Stimulated activated CD4-positive, alpha-beta T cell treated with anti-CD3 and anti-CD28 coated beads, TNF-alpha, amount 100 ng/mL, for 24 hours (primary cell): Measurements from ENCODE around the gene FAT2.
"Not testable (repeated sequence)": the region's sequence is repeated elsewhere in the genome, so short reads cannot be mapped to it uniquely, and the experiment has no call there.

ENCODE experiments used
- DNase-seq, 3 experiments: peaks; one replicate each; pipeline ENCODE4 v3.0.0-alpha.2; 2020; ENCODE audit warnings: low read depth in 3 of 3

FAT2 gene

DNA sequence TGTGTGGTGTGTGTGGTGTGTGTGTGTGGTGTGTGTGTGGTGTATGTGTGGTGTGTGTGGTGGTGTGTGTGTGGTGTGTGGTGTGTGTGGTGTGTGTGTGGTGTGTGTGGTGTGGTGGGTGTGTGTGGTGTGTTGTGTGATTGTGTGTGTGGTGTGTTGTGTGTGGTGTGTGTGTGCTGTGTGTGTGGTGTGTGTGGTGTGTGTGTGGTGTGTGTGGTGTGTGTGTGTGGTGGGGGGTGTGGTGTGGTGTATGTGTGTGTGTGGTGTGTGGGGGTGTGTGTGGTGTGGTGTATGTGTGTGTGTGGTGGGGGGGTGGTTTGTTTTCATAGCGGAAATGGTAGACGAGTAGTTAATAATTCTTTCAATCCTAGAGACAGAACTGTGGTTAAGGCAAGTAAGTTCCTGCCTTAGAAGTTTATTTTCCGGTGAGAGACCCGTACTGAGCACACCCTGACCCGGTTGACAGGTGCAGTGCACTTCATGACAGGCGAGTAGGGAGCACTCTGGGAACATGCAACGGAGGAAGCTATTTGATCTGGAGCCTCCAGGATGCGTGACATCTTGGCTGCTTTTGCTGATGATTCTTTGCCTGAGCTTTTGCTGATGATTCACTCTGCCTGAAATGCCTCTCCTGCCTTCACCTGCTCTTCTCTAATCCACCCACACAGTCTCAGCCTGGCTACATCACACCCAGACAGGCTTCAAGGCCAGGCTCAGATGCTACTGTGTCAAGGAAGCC is 21.7 kb upstream of the FAT2 start:
- peak; percentile 21 to 50 (median 36) for DNase-seq

DNA sequence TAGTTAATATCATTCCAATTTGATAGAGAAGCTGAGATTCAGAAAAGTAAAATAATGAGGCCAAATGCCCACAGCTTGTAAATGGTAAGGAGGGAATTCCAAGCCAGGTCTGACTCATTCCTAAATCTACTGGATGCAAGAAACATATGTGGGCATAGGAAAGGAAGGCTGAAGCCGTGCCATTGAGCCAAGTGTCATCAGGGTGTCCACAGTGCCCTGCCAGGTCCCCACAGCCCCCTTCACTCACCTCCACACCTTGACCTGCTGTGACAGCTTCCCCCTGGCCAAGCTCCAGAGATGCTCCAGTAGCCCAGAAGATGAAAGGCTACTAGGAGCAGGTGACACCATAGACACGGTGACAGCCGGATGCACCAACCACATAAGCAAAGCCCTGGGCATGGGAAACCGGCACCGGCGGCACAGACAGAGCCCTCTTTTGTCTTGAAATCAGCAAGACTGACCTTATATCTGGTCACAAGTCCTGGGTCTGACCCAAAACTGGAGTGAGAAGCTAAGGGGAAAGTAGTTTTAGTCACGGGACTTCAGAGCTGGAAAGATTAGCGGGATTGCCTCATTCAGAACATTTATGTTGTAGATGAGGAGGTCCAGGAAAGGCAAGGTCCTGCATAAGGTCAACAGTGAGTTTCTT is 20.1 kb upstream of the FAT2 start:
- no peak for DNase-seq

- DNase-seq = no peak
Measured at GRCh38 chr5:151608522-151608921, 17.4 kb upstream of the FAT2 start.

GRCh38 chr5:151607304-151607703 is 16.2 kb upstream of the FAT2 start:
- DNase-seq = no peak

GRCh38 chr5:151605559-151605958 is 14.4 kb upstream of the FAT2 start:
- DNase-seq = no peak

DNA sequence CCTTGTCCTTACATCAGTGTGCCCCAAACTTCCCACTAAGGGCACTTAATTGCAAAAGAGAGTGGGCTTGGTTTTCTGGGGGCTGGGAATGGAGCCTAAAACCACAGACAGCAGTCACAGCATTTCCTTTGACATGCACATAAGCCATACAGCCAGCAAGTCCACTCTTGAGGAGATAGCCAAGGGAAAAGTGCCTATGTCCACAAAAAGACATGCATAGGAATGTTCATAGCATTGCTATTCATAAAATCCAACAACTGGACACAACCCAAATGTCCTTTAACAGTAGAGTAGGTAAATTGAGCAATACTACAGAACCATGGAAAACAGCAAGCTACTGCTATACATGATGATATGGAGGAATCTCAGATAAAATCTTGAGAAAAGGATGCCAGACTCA is 11.7 kb upstream of the FAT2 start:
- DNase-seq = no peak

GRCh38 chr5:151601391-151601790 is 10.3 kb upstream of the FAT2 start:
- DNase-seq = no peak

GRCh38 chr5:151600069-151600665 is 9.0 kb upstream of the FAT2 start:
- no peak for DNase-seq

- no peak for DNase-seq
Measured at GRCh38 chr5:151598984-151599383, 7.9 kb upstream of the FAT2 start.

DNA sequence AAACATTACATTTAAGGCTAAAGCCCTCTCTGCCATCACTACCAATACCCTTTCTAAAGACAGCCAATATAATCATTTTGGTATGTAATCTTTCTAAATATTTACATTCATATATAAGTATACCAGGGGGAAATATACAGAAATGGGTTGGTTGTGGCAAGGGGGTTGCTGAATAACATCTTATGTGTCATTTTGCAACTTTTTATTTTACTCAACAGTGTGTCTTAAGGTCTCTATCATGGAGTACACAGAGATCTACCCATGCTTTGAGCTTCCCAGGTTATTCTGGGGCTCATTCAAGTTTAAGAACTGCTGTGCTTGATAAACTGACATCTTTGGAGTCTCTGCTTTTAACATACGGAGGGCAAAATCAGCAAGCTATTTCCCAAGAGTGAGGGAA is 7.4 kb upstream of the FAT2 start:
- DNase-seq = no peak

GRCh38 chr5:151597749-151598148 is 6.6 kb upstream of the FAT2 start:
- DNase-seq = no peak

- no peak for DNase-seq
Measured at GRCh38 chr5:151596828-151597539, 5.9 kb upstream of the FAT2 start.

- no peak for DNase-seq
Measured at GRCh38 chr5:151595411-151595826, 4.3 kb upstream of the FAT2 start.

DNA sequence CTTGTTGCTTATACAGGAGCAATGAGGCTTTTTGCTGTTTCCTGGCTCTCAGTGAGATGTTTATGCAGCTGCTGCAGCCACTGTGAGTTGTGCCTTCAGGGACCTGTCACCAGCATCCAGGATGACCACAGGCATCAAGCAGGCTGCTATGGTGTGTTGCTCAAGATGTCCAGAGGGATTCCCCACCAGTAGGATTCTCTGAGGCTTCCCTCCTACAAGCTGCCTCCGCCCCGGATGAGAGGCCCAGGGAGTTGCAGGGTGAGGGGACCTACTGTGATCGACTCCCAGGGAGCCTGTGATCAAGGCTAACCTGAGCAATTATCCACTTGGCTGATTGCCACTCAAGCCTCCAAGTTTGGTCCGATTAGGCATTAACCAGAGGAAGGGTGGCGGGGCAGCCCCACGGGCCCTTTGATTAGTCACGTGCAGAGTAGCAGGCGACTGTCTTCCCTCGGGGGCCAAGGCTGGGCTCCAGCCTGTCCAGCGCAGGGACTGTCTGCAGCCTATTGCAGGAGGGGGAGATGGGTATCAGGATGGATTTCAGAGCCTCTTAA is 1.8 kb upstream of the FAT2 start:
- DNase-seq = no peak

GRCh38 chr5:151589878-151590570 is 1.1 kb downstream of the FAT2 start:
- no peak for DNase-seq

DNA sequence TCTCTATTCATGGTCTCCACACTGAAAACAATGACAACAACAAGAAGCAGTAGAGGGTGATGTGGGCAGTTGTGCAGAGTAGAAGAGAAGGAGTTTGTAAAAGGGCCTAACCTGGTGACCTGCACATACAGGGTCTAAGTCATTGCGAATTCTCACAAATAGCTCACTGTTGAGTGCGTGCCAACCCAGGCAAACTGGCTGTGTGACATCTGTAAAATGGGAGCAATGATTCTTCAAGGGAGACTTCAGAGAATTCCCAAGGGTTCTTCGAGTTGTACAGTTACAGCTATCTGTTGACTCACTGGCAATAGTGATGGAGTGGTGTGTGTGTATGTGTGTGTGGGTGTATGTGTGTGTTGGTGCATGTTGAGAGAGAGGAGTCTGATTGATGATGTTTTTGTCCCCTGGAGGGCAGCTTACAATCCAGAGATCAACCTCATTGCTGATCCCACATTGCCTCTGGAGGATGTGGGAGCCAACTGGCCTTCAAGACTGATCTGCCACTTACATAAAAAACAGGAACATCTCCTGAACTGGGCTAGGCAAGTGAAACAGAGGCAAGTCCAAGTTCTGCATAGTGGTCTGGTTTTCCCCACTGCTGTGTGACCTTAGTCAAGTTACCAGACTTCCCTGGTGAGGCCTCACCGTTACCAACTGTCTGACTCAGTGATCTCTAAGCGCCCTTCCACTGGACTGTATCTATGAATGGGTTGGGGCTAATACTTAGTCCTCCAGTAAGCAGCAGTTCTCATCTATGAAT is 3.2 kb downstream of the FAT2 start:
- no peak for DNase-seq

- DNase-seq = no peak
Measured at GRCh38 chr5:151585970-151586369, 5.2 kb downstream of the FAT2 start.

DNA sequence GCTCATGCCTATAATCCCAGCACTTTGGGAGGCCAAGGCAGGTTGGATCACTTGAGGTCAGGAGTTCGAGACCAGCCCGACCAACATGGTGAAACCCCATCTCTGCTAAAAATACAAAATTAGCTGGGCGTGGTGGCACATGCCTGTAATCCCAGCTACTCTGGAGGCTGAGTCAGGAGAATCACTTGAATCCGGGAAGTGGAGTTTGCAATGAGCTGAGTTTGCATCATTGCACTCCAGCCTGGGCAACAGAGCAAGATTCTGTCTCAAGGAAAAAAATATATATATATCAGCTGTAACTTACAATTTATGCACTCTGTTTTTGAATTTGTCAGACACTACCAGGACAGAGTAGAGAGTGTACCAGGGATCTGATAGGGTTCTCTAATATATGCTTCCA is 5.8 kb downstream of the FAT2 start:
- DNase-seq = not testable (repeated sequence)

- no peak for DNase-seq
Measured at GRCh38 chr5:151584057-151584937, 6.8 kb downstream of the FAT2 start.
